ENCODE data around the gene PCDHB5. TPM values are rescaled to one million over a fixed set of nuclear protein-coding genes. Genes with fewer than 3 reads are reported as not detected.
"Not testable (repeated sequence)": the region's sequence is repeated elsewhere in the genome, so short reads cannot be mapped to it uniquely, and the experiment has no call there.

PCDHB5 gene
- total and polyA plus RNA-seq, 2 of the 4 experiments (the other 2 are of a cell fraction): 0.18 to 0.32 TPM

GRCh38 chr5:141179371-141179770 is 44.4 kb downstream of the PCDHB5 start:
- H3K27me3 ChIP-seq (ENCODE audit: control insufficient read depth, insufficient read depth, low read length); H3K14ac ChIP-seq (replicated peaks; ENCODE audit: low read depth, low read length); H3K4me3 ChIP-seq (ENCODE audit: insufficient read depth, low read depth, low read length); ATAC-seq (ENCODE audit: low read depth); H3K9me1 ChIP-seq (ENCODE audit: insufficient read depth, low read length); POLR2A ChIA-PET (ENCODE audit: unreplicated experiment); H3K4me2 ChIP-seq (ENCODE audit: low read depth, low read length); BruUV-seq (replicated peaks); DNase-seq; H4K91ac ChIP-seq (ENCODE audit: insufficient read depth, low read depth, low read length); H3K4ac ChIP-seq (ENCODE audit: low read depth, low read length); H3K56ac ChIP-seq (ENCODE audit: extremely low read depth, insufficient read depth, low read length); H3K9ac ChIP-seq (ENCODE audit: low read depth, low read length); H3K23ac ChIP-seq (ENCODE audit: low read depth, low read length); CTCF ChIA-PET; H3K36me3 ChIP-seq (ENCODE audit: control insufficient read depth, insufficient read depth, low read length); H4K8ac ChIP-seq (ENCODE audit: low read depth in 2 of 2, low read length in 2 of 2); H2BK20ac ChIP-seq (ENCODE audit: low read depth, low read length); H2AK5ac ChIP-seq (ENCODE audit: low read depth, low read length); H2BK120ac ChIP-seq (ENCODE audit: low read depth, low read length); H2BK15ac ChIP-seq (ENCODE audit: low read depth, low read length); dilution Hi-C loops (cut with HindIII; ENCODE audit: low sequenced_read_pairs, unreplicated experiment); H3K79me1 ChIP-seq (ENCODE audit: low read depth in 1 of 2, low read length in 2 of 2); H3K18ac ChIP-seq (ENCODE audit: low read depth, low read length); intact Hi-C loops (cut with micrococcal nuclease); H4K20me1 ChIP-seq (ENCODE audit: insufficient read depth, low read length); H4K5ac ChIP-seq (ENCODE audit: low read depth, low read length); H3K27ac ChIP-seq (ENCODE audit: insufficient read depth, low read length); in situ Hi-C loops (cut with MboI; ENCODE audit: low sequenced_read_pairs); H2AFZ ChIP-seq (replicated peaks; ENCODE audit: low read length, poor library complexity); H2BK5ac ChIP-seq (ENCODE audit: low read depth, low read length, poor library complexity, severe bottlenecking); H3K4me1 ChIP-seq (ENCODE audit: control insufficient read depth, insufficient read depth, low read length); H2AK9ac ChIP-seq (replicated peaks; ENCODE audit: low read depth, low read length, poor library complexity): not testable (repeated sequence)
- WGBS, 2 experiments (ENCODE audit: extremely low coverage in 2 of 2, insufficient read length in 1 of 2): 40% methylated on average over 1 of the region's 39 CpGs; no CpG with 5 or more reads in 1 of the 2 experiments
- H3K9me3 ChIP-seq (ENCODE audit: control insufficient read depth, insufficient read depth, low read length): peaks cover 20% of the 10 kb centered on the region; the same call in 1 of the 2 replicates

- ATAC-seq (ENCODE audit: low read depth); H2BK120ac ChIP-seq (ENCODE audit: low read depth, low read length); H3K27me3 ChIP-seq (ENCODE audit: control insufficient read depth, insufficient read depth, low read length); H2AFZ ChIP-seq (replicated peaks; ENCODE audit: low read length, poor library complexity); H2BK5ac ChIP-seq (ENCODE audit: low read depth, low read length, poor library complexity, severe bottlenecking); H3K23ac ChIP-seq (ENCODE audit: low read depth, low read length); H2AK5ac ChIP-seq (ENCODE audit: low read depth, low read length); H3K27ac ChIP-seq (ENCODE audit: insufficient read depth, low read length); H3K36me3 ChIP-seq (ENCODE audit: control insufficient read depth, insufficient read depth, low read length); H2BK20ac ChIP-seq (ENCODE audit: low read depth, low read length); H3K14ac ChIP-seq (replicated peaks; ENCODE audit: low read depth, low read length); H3K79me1 ChIP-seq (ENCODE audit: low read depth in 1 of 2, low read length in 2 of 2); BruUV-seq (replicated peaks); H2BK15ac ChIP-seq (ENCODE audit: low read depth, low read length); intact Hi-C loops (cut with micrococcal nuclease); H3K4me2 ChIP-seq (ENCODE audit: low read depth, low read length); H4K91ac ChIP-seq (ENCODE audit: insufficient read depth, low read depth, low read length); H4K8ac ChIP-seq (ENCODE audit: low read depth in 2 of 2, low read length in 2 of 2); H3K56ac ChIP-seq (ENCODE audit: extremely low read depth, insufficient read depth, low read length); H3K9me1 ChIP-seq (ENCODE audit: insufficient read depth, low read length); H3K4me3 ChIP-seq (ENCODE audit: insufficient read depth, low read depth, low read length); POLR2A ChIA-PET (ENCODE audit: unreplicated experiment); dilution Hi-C loops (cut with HindIII; ENCODE audit: low sequenced_read_pairs, unreplicated experiment); DNase-seq; H3K4ac ChIP-seq (ENCODE audit: low read depth, low read length); H3K18ac ChIP-seq (ENCODE audit: low read depth, low read length); CTCF ChIA-PET; in situ Hi-C loops (cut with MboI; ENCODE audit: low sequenced_read_pairs); H4K20me1 ChIP-seq (ENCODE audit: insufficient read depth, low read length); H2AK9ac ChIP-seq (replicated peaks; ENCODE audit: low read depth, low read length, poor library complexity); H4K5ac ChIP-seq (ENCODE audit: low read depth, low read length); H3K9ac ChIP-seq (ENCODE audit: low read depth, low read length); H3K4me1 ChIP-seq (ENCODE audit: control insufficient read depth, insufficient read depth, low read length): not testable (repeated sequence)
- peaks cover 23% of the 10 kb centered on the region; the same call in 1 of the 2 replicates for H3K9me3 ChIP-seq (ENCODE audit: control insufficient read depth, insufficient read depth, low read length)
- WGBS, 2 experiments (ENCODE audit: extremely low coverage in 2 of 2, insufficient read length in 1 of 2): no CpG with 5 or more reads among the region's 32 CpGs
Measured at GRCh38 chr5:141179876-141180275, 44.9 kb downstream of the PCDHB5 start.
